Measurements from ENCODE around the gene TTLL11.

- TF ChIP-seq CTCF (IDR thresholded peaks at IDR 0.05) (no peak), POLR2AphosphoS5 (IDR thresholded peaks at IDR 0.05) (no peak)
Measured at GRCh38 chr9:121782514-121783110, 310.5 kb downstream of the TTLL11 start.

All from upper lobe of left lung (tissue), 4 donors.